ACC112 (cell line): ENCODE results near the gene BCOR.

ENCODE experiments used
- H2AFZ ChIP-seq: fragments of 200-600 bp; sonication (generic); one replicate; pipeline ENCODE4 v1.6.0; 2017; ENCODE audit warnings: antibody characterized with exemption, low read length; ENCODE audit not compliant: unreplicated experiment
- H3K27ac ChIP-seq: fragments of 200-600 bp; sonication (generic); 2 replicates; pipeline ENCODE4 v1.5.1; 2014; ENCODE audit warnings: low read depth, mild to moderate bottlenecking, antibody characterized with exemption, low read length, moderate library complexity
- H3K27me3 ChIP-seq: fragments of 200-600 bp; sonication (generic); 2 replicates; pipeline ENCODE4 v1.6.1; 2014; ENCODE audit warnings: mild to moderate bottlenecking, antibody characterized with exemption, low read length, moderate library complexity, mixed read lengths; ENCODE audit not compliant: insufficient read depth
- H3K36me3 ChIP-seq: fragments of 200-600 bp; sonication (generic); 2 replicates; pipeline ENCODE4 v1.6.1; 2016; ENCODE audit warnings: mild to moderate bottlenecking, antibody characterized with exemption, low read length, moderate library complexity, mixed read lengths; ENCODE audit not compliant: insufficient read depth
- H3K4me1 ChIP-seq: fragments of 200-600 bp; sonication (generic); one replicate; pipeline ENCODE4 v1.6.1; 2016; ENCODE audit warnings: low read length, mixed read lengths; ENCODE audit not compliant: insufficient read depth, unreplicated experiment, control insufficient read depth
- H3K4me3 ChIP-seq: fragments of 200-600 bp; sonication (generic); 2 replicates; pipeline ENCODE4 v1.5.1; 2014; ENCODE audit warnings: mild to moderate bottlenecking, low read depth, low read length
- H3K79me2 ChIP-seq: fragments of 200-600 bp; sonication (generic); one replicate; pipeline ENCODE4 v1.6.0; 2016; ENCODE audit warnings: low read length; ENCODE audit not compliant: control insufficient read depth, unreplicated experiment, insufficient read depth

Gene BCOR

DNA sequence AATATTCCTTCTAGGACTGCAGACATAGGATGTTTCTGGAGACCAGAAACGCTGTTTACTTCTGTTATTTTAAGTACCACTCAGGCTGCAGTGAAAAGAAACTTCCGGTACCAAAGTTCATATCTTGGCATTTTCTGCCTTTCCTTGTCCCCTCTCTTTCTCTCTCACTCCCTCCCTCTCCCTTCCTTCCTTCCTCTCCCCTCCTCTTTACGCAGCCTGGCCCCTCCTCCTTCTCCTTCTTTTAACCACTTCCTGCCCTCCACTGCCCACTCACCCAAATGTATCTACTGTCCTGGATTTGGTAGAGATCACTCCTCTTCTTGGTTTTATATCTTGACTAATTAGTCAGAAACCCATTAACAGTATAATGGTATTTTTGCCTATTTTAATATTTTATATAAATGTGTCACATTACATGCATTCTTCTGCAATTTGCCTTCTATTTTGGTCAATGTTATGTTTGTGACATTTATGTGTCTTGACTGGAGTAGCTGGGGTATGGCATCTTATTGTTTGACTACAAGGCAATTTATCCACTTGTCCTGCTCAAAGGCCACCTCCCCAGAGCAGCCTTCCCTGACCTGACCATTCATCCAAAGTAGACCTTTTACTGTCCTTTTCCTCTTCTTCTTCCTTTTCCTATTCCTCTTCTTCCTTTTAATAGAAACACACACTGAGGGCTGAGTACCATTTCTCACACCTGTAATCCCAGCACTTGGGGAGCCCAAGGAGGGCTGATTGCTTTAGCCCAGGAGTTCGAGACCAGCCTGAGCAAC lies 56.9 kb downstream of the BCOR start:
- Histone ChIP-seq H3K36me3 (no peaks in the 10 kb centered on the region), H2AFZ (no peak overlapping the region), H3K27me3 (no peaks in the 10 kb centered on the region), H3K27ac (no peak overlapping the region), H3K79me2 (no peaks in the 10 kb centered on the region), H3K4me1 (no peaks in the 10 kb centered on the region), H3K4me3 (no peak overlapping the region)

DNA sequence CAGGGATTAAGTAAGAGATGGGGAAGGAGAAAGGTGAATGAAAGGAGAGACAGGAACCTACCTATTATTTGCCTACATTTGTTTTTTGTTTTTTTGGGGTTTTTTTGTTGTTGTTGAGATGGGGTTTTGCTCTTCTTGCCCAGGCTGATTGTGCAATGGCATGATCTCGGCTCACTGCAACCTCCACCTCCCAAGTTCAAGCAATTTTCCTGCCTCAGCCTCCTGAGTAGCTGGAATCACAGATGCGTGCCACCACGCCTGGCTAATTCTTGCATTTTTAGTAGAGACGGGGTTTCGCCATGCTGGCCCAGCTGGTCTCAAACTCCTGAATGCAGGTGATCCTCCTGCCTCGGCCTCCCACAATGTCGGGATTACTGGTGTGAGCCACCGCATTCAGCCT lies 57.9 kb downstream of the BCOR start:
- no peak overlapping the region for H2AFZ ChIP-seq
- no peaks in the 10 kb centered on the region for H3K79me2 ChIP-seq
- no peaks in the 10 kb centered on the region for H3K36me3 ChIP-seq
- no peak overlapping the region for H3K27ac ChIP-seq
- no peak overlapping the region for H3K4me3 ChIP-seq
- H3K4me1 ChIP-seq, result no peaks in the 10 kb centered on the region
- H3K27me3 ChIP-seq, result no peaks in the 10 kb centered on the region

DNA sequence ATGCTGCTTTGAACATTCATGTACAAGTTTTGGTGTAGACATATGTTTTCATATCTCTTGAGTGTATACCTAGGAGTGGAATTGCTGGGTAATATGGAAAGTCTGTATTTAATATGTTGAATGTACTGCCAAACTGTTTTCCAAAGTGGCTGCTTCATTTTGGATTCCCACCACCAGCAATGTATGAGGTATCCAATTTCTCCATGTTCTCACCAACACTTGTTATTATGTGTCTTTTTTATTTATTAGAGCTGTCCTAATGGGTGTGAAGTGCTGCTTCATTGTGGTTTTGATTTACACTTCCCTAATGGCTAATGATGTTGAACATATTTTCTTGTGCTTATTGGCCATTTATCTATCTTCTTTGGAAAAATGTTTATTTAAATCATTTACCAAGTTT lies 60.4 kb downstream of the BCOR start:
- Histone ChIP-seq H3K27ac (no peak overlapping the region), H3K36me3 (no peaks in the 10 kb centered on the region), H3K4me1 (no peaks in the 10 kb centered on the region), H3K27me3 (no peaks in the 10 kb centered on the region), H3K4me3 (no peak overlapping the region), H3K79me2 (no peaks in the 10 kb centered on the region), H2AFZ (no peak overlapping the region)

DNA sequence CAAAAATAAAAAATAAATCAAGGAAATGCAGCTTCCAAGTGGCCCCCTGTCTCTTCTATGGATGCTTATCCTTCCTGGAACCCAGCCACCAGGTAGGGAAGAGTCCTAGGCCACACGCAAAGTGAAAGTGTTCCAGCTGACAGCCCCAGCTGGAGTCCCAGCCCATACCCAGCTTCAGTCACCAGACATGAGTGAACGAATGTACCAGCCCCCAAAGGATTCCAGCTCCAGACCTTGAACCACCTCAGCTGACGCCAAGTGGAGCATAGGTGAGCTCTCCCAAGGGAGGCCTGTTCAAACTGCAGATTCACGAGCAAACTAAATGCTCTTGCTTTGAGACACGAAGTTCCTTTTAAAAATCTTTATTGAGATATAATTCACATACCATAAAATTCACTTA lies 62.0 kb downstream of the BCOR start:
- Histone ChIP-seq H3K27me3 (no peaks in the 10 kb centered on the region), H3K36me3 (no peaks in the 10 kb centered on the region)

DNA sequence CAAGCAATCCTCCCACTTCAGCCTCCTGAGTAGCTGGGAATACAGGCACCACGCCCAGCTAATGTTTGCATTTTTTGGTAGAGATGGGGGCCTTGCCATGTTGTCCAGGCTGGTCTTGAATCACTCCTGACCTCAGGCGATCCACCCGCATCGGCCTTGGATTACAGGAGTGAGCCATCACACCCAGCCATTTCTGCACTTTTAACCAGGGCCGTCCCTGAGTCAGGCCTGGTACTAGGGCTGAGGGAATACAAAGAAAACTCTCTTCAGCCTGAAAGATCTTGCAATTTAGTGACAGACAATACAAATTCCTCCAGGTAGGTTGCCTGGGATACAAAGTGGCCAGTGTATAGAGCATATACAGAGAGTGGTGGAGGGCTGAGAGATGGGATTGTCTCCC lies 65.8 kb downstream of the BCOR start:
- H3K4me3 ChIP-seq, result no peak overlapping the region

More for the DNA sequence above, 62.0 kb downstream of the BCOR start:
- H3K79me2 ChIP-seq, result no peaks in the 10 kb centered on the region
- no peak overlapping the region for H3K27ac ChIP-seq
- no peaks in the 10 kb centered on the region for H3K4me1 ChIP-seq
- no peak overlapping the region for H2AFZ ChIP-seq
- H3K4me3 ChIP-seq, result no peak overlapping the region

DNA sequence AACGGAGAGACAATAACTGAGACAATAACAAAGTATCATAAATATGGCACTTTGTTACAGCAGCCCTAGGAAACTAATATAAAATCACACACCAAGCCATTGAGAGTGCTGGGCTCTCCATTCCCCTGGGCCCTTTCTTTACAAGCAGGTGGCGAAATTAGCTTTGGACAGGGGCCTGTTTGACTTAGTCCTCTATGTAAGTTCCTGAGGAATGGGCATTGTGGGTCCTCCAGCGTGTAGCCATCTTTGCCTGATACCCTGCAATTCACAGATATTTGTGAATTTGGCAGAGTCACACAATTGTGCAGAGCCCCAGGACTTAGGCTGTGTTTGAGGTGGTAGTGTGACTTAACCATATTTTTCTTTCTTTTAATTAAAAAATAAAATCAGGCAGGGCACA lies 67.6 kb downstream of the BCOR start:
- no peak overlapping the region for H3K27ac ChIP-seq
- H3K79me2 ChIP-seq, result no peaks in the 10 kb centered on the region

More for the DNA sequence above, 65.8 kb downstream of the BCOR start:
- no peaks in the 10 kb centered on the region for H3K4me1 ChIP-seq
- H3K27me3 ChIP-seq, result no peaks in the 10 kb centered on the region
- no peaks in the 10 kb centered on the region for H3K79me2 ChIP-seq
- H3K27ac ChIP-seq, result no peak overlapping the region
- H2AFZ ChIP-seq, result no peak overlapping the region
- no peaks in the 10 kb centered on the region for H3K36me3 ChIP-seq

DNA sequence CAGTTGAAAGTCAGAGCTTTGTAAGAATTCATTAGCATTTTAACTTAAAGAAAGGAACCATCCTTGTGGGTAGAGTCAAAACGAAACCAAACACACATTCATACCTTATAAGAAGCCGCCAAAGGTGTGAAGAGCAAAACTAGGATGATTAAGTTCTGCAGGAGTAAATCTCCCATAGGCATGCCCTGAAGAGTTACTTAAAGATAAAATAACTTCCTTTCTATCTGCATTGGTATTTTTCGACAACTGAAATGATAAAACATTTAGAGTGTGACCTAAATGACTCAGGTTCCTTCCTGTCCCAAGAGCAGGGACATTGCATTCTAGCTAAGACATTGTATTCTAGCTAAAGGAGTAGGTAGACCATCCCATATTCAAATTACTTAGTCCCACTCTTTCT lies 75.3 kb downstream of the BCOR start:
- Histone ChIP-seq H3K27ac (no peak overlapping the region), H3K36me3 (no peaks in the 10 kb centered on the region), H2AFZ (no peak overlapping the region), H3K4me3 (no peak overlapping the region), H3K27me3 (no peaks in the 10 kb centered on the region), H3K79me2 (no peaks in the 10 kb centered on the region), H3K4me1 (no peaks in the 10 kb centered on the region)

More for the DNA sequence above, 67.6 kb downstream of the BCOR start:
- Histone ChIP-seq H2AFZ (no peak overlapping the region), H3K36me3 (no peaks in the 10 kb centered on the region), H3K4me1 (no peaks in the 10 kb centered on the region), H3K27me3 (no peaks in the 10 kb centered on the region), H3K4me3 (no peak overlapping the region)

DNA sequence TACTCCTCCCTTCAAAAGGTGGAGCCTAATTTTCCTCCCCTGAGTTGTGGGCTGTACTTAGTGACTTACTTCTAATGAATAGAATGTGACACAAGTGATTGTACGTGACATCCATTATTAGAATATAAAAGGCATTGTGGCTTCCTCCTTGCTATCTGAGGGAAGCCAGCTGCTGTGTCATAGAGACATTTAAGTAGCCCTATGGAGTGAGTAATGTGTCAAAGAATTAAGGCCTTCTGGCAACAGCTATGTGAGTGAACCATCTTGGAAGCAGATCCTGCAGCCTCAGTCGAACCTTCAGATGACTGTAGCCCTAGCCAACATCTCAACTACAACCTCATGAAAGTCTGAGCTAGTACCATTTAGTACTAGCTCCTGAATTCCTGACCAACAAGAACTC lies 76.1 kb downstream of the BCOR start:
- no peak overlapping the region for H3K27ac ChIP-seq
- H3K79me2 ChIP-seq, result no peaks in the 10 kb centered on the region
- H3K36me3 ChIP-seq, result no peaks in the 10 kb centered on the region
- H2AFZ ChIP-seq, result no peak overlapping the region
- no peak overlapping the region for H3K4me3 ChIP-seq
- H3K27me3 ChIP-seq, result no peaks in the 10 kb centered on the region
- H3K4me1 ChIP-seq, result no peaks in the 10 kb centered on the region

DNA sequence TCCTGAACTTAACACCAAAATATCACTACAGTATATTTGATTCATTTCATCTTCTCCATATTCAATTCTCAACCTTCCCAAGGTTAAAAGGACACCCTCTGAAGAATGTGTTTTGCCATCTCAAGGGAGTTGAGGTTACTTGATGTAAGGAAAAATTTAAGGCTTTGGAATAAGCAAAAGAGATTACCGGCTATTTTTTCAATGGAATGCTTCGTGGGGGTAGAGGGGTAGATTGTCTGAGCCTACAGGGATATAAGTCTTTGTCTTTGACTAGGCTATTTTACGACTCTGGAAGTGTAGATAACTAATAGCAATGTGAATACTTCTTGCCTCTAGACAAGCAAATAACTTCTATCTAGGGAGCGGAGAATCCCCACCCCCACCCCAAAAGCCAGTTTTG lies 78.2 kb downstream of the BCOR start:
- no peak overlapping the region for H2AFZ ChIP-seq
- no peak overlapping the region for H3K27ac ChIP-seq
- no peaks in the 10 kb centered on the region for H3K79me2 ChIP-seq
- no peak overlapping the region for H3K4me3 ChIP-seq
- H3K4me1 ChIP-seq, result no peaks in the 10 kb centered on the region
- H3K27me3 ChIP-seq, result no peaks in the 10 kb centered on the region
- no peaks in the 10 kb centered on the region for H3K36me3 ChIP-seq

DNA sequence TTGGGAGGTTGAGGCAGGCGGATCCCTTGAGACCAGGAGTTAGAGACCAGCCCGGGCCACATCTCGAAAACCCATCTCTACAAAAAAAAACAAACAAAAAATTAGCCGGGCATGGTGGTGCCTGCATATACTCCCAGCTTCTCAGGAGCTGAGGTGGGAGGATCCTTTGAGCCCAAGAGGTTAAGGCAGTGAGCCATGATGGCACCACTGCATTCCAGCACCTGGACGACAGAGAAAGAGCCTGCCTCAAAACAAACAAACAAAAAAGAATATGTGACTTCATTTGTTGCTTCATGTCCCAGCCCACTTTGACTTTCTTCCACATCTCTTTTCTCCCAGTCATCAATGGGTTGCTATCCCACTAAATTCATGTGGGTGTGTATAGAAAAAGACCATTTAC lies 79.7 kb downstream of the BCOR start:
- no peak overlapping the region for H3K27ac ChIP-seq
- no peaks in the 10 kb centered on the region for H3K79me2 ChIP-seq
- no peak overlapping the region for H3K4me3 ChIP-seq
- no peak overlapping the region for H2AFZ ChIP-seq
- H3K27me3 ChIP-seq, result no peaks in the 10 kb centered on the region
- no peaks in the 10 kb centered on the region for H3K4me1 ChIP-seq
- H3K36me3 ChIP-seq, result no peaks in the 10 kb centered on the region

DNA sequence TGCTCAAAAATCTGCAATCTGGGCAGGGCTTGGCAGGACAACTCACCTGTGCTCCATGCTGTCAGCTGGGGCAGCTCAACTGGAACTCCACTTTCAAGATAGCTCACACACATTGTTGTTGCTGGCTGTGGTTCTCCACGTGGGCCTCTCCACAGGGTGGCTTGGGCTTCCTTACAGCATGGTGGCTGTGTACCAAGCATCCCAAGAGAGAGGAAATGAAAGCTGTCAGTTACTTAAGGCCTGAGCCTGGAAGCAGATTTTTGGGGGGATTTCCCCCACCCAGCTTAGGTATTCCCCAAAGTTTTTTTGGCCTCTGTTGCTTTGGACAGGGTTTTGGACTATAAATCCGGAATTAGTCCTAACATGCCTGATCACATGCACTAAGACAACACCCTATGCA lies 81.0 kb downstream of the BCOR start:
- Histone ChIP-seq H3K27me3 (no peaks in the 10 kb centered on the region), H2AFZ (no peak overlapping the region), H3K36me3 (no peaks in the 10 kb centered on the region), H3K79me2 (no peaks in the 10 kb centered on the region), H3K4me1 (peaks cover 2% of the 10 kb centered on the region), H3K27ac (no peak overlapping the region), H3K4me3 (no peak overlapping the region)
